ENCODE measurements around the gene PRL.

DNA sequence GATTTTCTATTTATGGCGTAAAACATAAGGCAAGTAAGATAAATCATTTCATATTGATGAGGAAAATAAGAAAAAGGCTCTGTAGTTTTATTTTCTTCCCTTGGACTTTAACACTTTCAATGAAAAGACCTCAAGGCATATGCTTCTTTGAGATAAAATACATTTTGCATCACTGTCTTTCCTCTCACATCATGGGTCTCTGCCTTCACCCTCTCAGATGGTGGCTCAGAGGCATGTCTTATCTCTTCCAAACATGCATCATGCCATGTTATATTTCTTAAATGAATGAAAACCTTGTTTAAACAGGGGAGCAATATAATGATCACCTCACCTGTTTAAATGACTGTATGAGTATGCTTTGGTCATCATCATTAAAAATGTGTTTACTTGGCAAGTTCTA lies 59.3 kb downstream of the PRL start:
- TF ChIP-seq RAD21 (IDR thresholded peaks at IDR 0.05 in 1 of 2, conservative IDR thresholded peaks at IDR 0.05 in 1 of 2; ENCODE audit: low read depth in 2 of 2, low read length in 2 of 2) (no peak), POLR2AphosphoS5 (IDR thresholded peaks at IDR 0.05; ENCODE audit: low read depth, low read length) (no peak), TCF12 (IDR thresholded peaks at IDR 0.05; ENCODE audit: low read depth, low read length) (no peak), TAF1 (IDR thresholded peaks at IDR 0.05; ENCODE audit: low read depth, low read length) (no peak), CREB1 (IDR thresholded peaks at IDR 0.05) (no peak), PHF8 (conservative IDR thresholded peaks at IDR 0.05; ENCODE audit: low read depth, low read length) (no peak), KDM5A (IDR thresholded peaks at IDR 0.05; ENCODE audit: low read length) (no peak), TBP (IDR thresholded peaks at IDR 0.05; ENCODE audit: low read depth, low read length) (no peak), CBX5 (IDR thresholded peaks at IDR 0.05; ENCODE audit: low read depth, low read length) (no peak)
- TF ChIP-seq, protein P1, sequence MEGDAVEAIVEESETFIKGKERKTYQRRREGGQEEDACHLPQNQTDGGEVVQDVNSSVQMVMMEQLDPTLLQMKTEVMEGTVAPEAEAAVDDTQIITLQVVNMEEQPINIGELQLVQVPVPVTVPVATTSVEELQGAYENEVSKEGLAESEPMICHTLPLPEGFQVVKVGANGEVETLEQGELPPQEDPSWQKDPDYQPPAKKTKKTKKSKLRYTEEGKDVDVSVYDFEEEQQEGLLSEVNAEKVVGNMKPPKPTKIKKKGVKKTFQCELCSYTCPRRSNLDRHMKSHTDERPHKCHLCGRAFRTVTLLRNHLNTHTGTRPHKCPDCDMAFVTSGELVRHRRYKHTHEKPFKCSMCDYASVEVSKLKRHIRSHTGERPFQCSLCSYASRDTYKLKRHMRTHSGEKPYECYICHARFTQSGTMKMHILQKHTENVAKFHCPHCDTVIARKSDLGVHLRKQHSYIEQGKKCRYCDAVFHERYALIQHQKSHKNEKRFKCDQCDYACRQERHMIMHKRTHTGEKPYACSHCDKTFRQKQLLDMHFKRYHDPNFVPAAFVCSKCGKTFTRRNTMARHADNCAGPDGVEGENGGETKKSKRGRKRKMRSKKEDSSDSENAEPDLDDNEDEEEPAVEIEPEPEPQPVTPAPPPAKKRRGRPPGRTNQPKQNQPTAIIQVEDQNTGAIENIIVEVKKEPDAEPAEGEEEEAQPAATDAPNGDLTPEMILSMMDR (IDR thresholded peaks at IDR 0.05; ENCODE audit: control extremely low read depth in 1 of 3, insufficient read depth in 1 of 3, low read depth in 1 of 3, low read length in 3 of 3), result no peak
